Neuron (in vitro differentiated cells): ENCODE results near the gene CST4.

Experiments
- H2AFZ ChIP-seq: one replicate; pipeline ENCODE4 v1.6.1; 2013; ENCODE audit warnings: low read depth, mild to moderate bottlenecking, inconsistent platforms, low read length, moderate library complexity
- H3K27me3 ChIP-seq: one replicate; pipeline ENCODE4 v1.6.1; 2013; ENCODE audit warnings: low read length; ENCODE audit not compliant: insufficient read depth
- H3K36me3 ChIP-seq: one replicate; pipeline ENCODE4 v1.6.1; 2013; ENCODE audit warnings: low read length; ENCODE audit not compliant: insufficient read depth
- H3K4me1 ChIP-seq: one replicate; pipeline ENCODE4 v1.6.1; 2013; ENCODE audit warnings: low read length; ENCODE audit not compliant: insufficient read depth
- H3K4me3 ChIP-seq: 2 replicates; pipeline ENCODE4 v1.5.1; 2013; ENCODE audit warnings: mild to moderate bottlenecking, low read length, moderate library complexity
- H3K9me3 ChIP-seq: one replicate; pipeline ENCODE4 v1.6.1; 2013; ENCODE audit warnings: low read length

CST4 gene

GRCh38 chr20:23683281-23683680 lies 5.6 kb downstream of the CST4 start:
- H3K27me3 ChIP-seq: no peaks in the 10 kb centered on the region
- H3K36me3 ChIP-seq: no peaks in the 10 kb centered on the region
- no peaks in the 10 kb centered on the region for H3K4me1 ChIP-seq
- H3K9me3 ChIP-seq: no peaks in the 10 kb centered on the region
- no peak overlapping the region for H3K4me3 ChIP-seq
- no peak overlapping the region for H2AFZ ChIP-seq

GRCh38 chr20:23680146-23680545 lies 8.7 kb downstream of the CST4 start:
- H3K4me1 ChIP-seq: no peaks in the 10 kb centered on the region
- H3K27me3 ChIP-seq: no peaks in the 10 kb centered on the region
- no peaks in the 10 kb centered on the region for H3K36me3 ChIP-seq
- H3K4me3 ChIP-seq: no peak overlapping the region
- H2AFZ ChIP-seq: no peak overlapping the region
- H3K9me3 ChIP-seq: no peaks in the 10 kb centered on the region

- Histone ChIP-seq H3K27me3 (no peaks in the 10 kb centered on the region), H3K9me3 (no peaks in the 10 kb centered on the region), H3K36me3 (no peaks in the 10 kb centered on the region), H3K4me1 (no peaks in the 10 kb centered on the region), H2AFZ (no peak overlapping the region), H3K4me3 (no peak overlapping the region)
Observed at GRCh38 chr20:23679133-23680092, 9.4 kb downstream of the CST4 start.

- no peak overlapping the region for H3K4me3 ChIP-seq
Observed at GRCh38 chr20:23673209-23673608, 15.6 kb downstream of the CST4 start.

GRCh38 chr20:23672158-23672557 lies 16.7 kb downstream of the CST4 start:
- Histone ChIP-seq H3K4me1 (no peaks in the 10 kb centered on the region), H3K4me3 (no peak overlapping the region), H3K27me3 (no peaks in the 10 kb centered on the region)

More at GRCh38 chr20:23673209-23673608, 15.6 kb downstream of the CST4 start:
- H3K27me3 ChIP-seq: no peaks in the 10 kb centered on the region
- H3K36me3 ChIP-seq: no peaks in the 10 kb centered on the region
- no peaks in the 10 kb centered on the region for H3K9me3 ChIP-seq
- H3K4me1 ChIP-seq: no peaks in the 10 kb centered on the region
- no peak overlapping the region for H2AFZ ChIP-seq

GRCh38 chr20:23671479-23671878 lies 17.4 kb downstream of the CST4 start:
- H3K4me1 ChIP-seq: no peaks in the 10 kb centered on the region
- no peaks in the 10 kb centered on the region for H3K9me3 ChIP-seq
- no peak overlapping the region for H2AFZ ChIP-seq
- no peaks in the 10 kb centered on the region for H3K36me3 ChIP-seq
- H3K27me3 ChIP-seq: no peaks in the 10 kb centered on the region
- H3K4me3 ChIP-seq: no peak overlapping the region

More at GRCh38 chr20:23672158-23672557, 16.7 kb downstream of the CST4 start:
- Histone ChIP-seq H3K36me3 (no peaks in the 10 kb centered on the region), H2AFZ (no peak overlapping the region), H3K9me3 (no peaks in the 10 kb centered on the region)

- H3K4me1 ChIP-seq: no peaks in the 10 kb centered on the region
- H3K27me3 ChIP-seq: no peaks in the 10 kb centered on the region
- no peaks in the 10 kb centered on the region for H3K36me3 ChIP-seq
- no peak overlapping the region for H2AFZ ChIP-seq
- H3K4me3 ChIP-seq: no peak overlapping the region
- H3K9me3 ChIP-seq: no peaks in the 10 kb centered on the region
Observed at GRCh38 chr20:23670361-23670760, 18.5 kb downstream of the CST4 start.

- Histone ChIP-seq H3K27me3 (no peaks in the 10 kb centered on the region), H3K4me1 (no peaks in the 10 kb centered on the region), H3K36me3 (no peaks in the 10 kb centered on the region), H3K4me3 (no peak overlapping the region), H3K9me3 (no peaks in the 10 kb centered on the region), H2AFZ (no peak overlapping the region)
Observed at GRCh38 chr20:23669866-23670265, 19.0 kb downstream of the CST4 start.

- H3K4me3 ChIP-seq: no peak overlapping the region
- no peaks in the 10 kb centered on the region for H3K4me1 ChIP-seq
- H3K36me3 ChIP-seq: no peaks in the 10 kb centered on the region
- no peaks in the 10 kb centered on the region for H3K27me3 ChIP-seq
- H3K9me3 ChIP-seq: no peaks in the 10 kb centered on the region
- H2AFZ ChIP-seq: no peak overlapping the region
Observed at GRCh38 chr20:23669327-23669726, 19.5 kb downstream of the CST4 start.

- Histone ChIP-seq H3K4me1 (no peaks in the 10 kb centered on the region), H3K9me3 (no peaks in the 10 kb centered on the region), H3K36me3 (no peaks in the 10 kb centered on the region), H3K27me3 (no peaks in the 10 kb centered on the region), H2AFZ (no peak overlapping the region), H3K4me3 (no peak overlapping the region)
Observed at GRCh38 chr20:23668477-23668951, 20.3 kb downstream of the CST4 start.

GRCh38 chr20:23667666-23668065 lies 21.2 kb downstream of the CST4 start:
- Histone ChIP-seq H3K27me3 (no peaks in the 10 kb centered on the region), H2AFZ (no peak overlapping the region), H3K4me1 (no peaks in the 10 kb centered on the region), H3K36me3 (no peaks in the 10 kb centered on the region), H3K4me3 (no peak overlapping the region), H3K9me3 (no peaks in the 10 kb centered on the region)

GRCh38 chr20:23666698-23667097 lies 22.1 kb downstream of the CST4 start:
- Histone ChIP-seq H3K4me1 (no peaks in the 10 kb centered on the region), H2AFZ (no peak overlapping the region), H3K36me3 (no peaks in the 10 kb centered on the region), H3K27me3 (no peaks in the 10 kb centered on the region), H3K9me3 (no peaks in the 10 kb centered on the region), H3K4me3 (no peak overlapping the region)

- no peaks in the 10 kb centered on the region for H3K36me3 ChIP-seq
- H3K27me3 ChIP-seq: no peaks in the 10 kb centered on the region
- H3K4me3 ChIP-seq: no peak overlapping the region
- H3K4me1 ChIP-seq: no peaks in the 10 kb centered on the region
- H3K9me3 ChIP-seq: no peaks in the 10 kb centered on the region
- H2AFZ ChIP-seq: no peak overlapping the region
Observed at GRCh38 chr20:23666189-23666588, 22.6 kb downstream of the CST4 start.
